OCI-LY7 (cell line): Measurements from ENCODE around the gene MADD. TPM values are rescaled to one million over a fixed set of nuclear protein-coding genes. Genes with fewer than 3 reads are reported as not detected.

Experiments
- BruUV-seq: library from RNA; stranded (reverse); fragments of 400-500 nt; replicated peaks from 2 replicates; lab custom pipeline; 2021; lab: Mats Ljungman, UMichigan
- CTCF ChIA-PET: fragments of 300-600 bp; sonication (Branson Sonifier 250); formaldehyde crosslinking; loops from one replicate; lab custom pipeline; 2022; ENCODE audit warnings: antibody characterized with exemption; ENCODE audit not compliant: unreplicated experiment; lab: Charles Lee
- POLR2A ChIA-PET: fragments of 300-600 bp; sonication (Branson Sonifier 250); formaldehyde crosslinking; loops from one replicate; lab custom pipeline; 2022; ENCODE audit warnings: antibody characterized with exemption; lab: Charles Lee
- DNase-seq: peaks from one replicate; pipeline ENCODE4 v3.0.0-alpha.2; 2015; ENCODE audit warnings: low spot score
- H2AFZ ChIP-seq: fragments of 200-600 bp; sonication (generic), shearing (Covaris generic); 2 replicates; pipeline ENCODE4 v1.6.1; 2014; ENCODE audit warnings: mild to moderate bottlenecking, antibody characterized with exemption, low read length, moderate library complexity
- H3K27ac ChIP-seq: fragments of 200-600 bp; sonication (generic); 2 replicates; pipeline ENCODE4 v1.5.1; 2014; ENCODE audit warnings: mixed run types, low read depth, mild to moderate bottlenecking, moderate library complexity, low read length, inconsistent platforms; ENCODE audit not compliant: poor library complexity, severe bottlenecking
- H3K36me3 ChIP-seq: fragments of 200-600 bp; sonication (generic); 2 replicates; pipeline ENCODE4 v1.6.1; 2014; ENCODE audit warnings: mild to moderate bottlenecking, antibody characterized with exemption, low read length, moderate library complexity, mixed read lengths; ENCODE audit not compliant: insufficient read depth
- H3K4me1 ChIP-seq: fragments of 200-600 bp; sonication (generic); 2 replicates; pipeline ENCODE4 v1.5.1; 2014; ENCODE audit warnings: mild to moderate bottlenecking, low read length; ENCODE audit not compliant: insufficient read depth, poor library complexity, severe bottlenecking
- H3K4me2 ChIP-seq: fragments of 200-600 bp; sonication (generic); 2 replicates; pipeline ENCODE4 v1.6.1; 2014; ENCODE audit warnings: mild to moderate bottlenecking, low read length
- H3K4me3 ChIP-seq: fragments of 200-600 bp; sonication (generic); 2 replicates; pipeline ENCODE4 v1.5.1; 2014; ENCODE audit warnings: mild to moderate bottlenecking, low read depth, low read length; ENCODE audit not compliant: poor library complexity, severe bottlenecking
- H3K79me2 ChIP-seq: fragments of 200-600 bp; sonication (generic); 2 replicates; pipeline ENCODE4 v1.6.1; 2016; ENCODE audit warnings: low read depth, mild to moderate bottlenecking, low read length, moderate library complexity, mixed read lengths; ENCODE audit not compliant: insufficient read depth
- H3K9me2 ChIP-seq: fragments of 200-600 bp; sonication (generic); 2 replicates; pipeline ENCODE4 v1.6.1; 2016; ENCODE audit warnings: mild to moderate bottlenecking, low read length, mixed read lengths; ENCODE audit not compliant: insufficient read depth
- H3K9me3 ChIP-seq: fragments of 200-600 bp; sonication (generic); 2 replicates; pipeline ENCODE4 v1.6.1; 2014; ENCODE audit warnings: mild to moderate bottlenecking, mixed run types, low read length, mixed read lengths
- H4K20me1 ChIP-seq: fragments of 200-600 bp; sonication (generic); 2 replicates; pipeline ENCODE4 v1.6.1; 2014; ENCODE audit warnings: mild to moderate bottlenecking, antibody characterized with exemption, low read length, moderate library complexity, mixed read lengths; ENCODE audit not compliant: insufficient read depth
- CTCF ChIP-seq: fragments of 200-600 bp; sonication (generic); conservative IDR thresholded peaks from 2 replicates; pipeline ENCODE4 v1.5.1; 2014; ENCODE audit warnings: mild to moderate bottlenecking, antibody characterized with exemption, low read length, moderate library complexity, mixed read lengths
- EZH2phosphoT487 ChIP-seq: fragments of 200-600 bp; sonication (generic); IDR thresholded peaks from 2 replicates; pipeline ENCODE4 v1.6.1; 2018; ENCODE audit warnings: low read depth, borderline replicate concordance, mild to moderate bottlenecking, mixed run types, antibody characterized with exemption, low read length, moderate library complexity, mixed read lengths
- intact Hi-C: fragments of 100-400 bp; cut with micrococcal nuclease; formaldehyde crosslinking; loops from one replicate; pipeline ENCODE4 v1.10.0; 2022; ENCODE audit not compliant: unreplicated experiment
- total RNA-seq, 2 experiments: library from RNA; depleted of rRNA in 1 of 2; stranded (reverse); fragments of >200 nt in 1 of 2; shearing (Covaris generic) in 1 of 2; gene quantifications; 2 replicates each; pipeline ENCODE4 v1.2.3, GENCODE V29; 2014 to 2022

Gene MADD
- total RNA-seq, 2 experiments from 2014 or later: 32.1 to 47.8 TPM

GRCh38 chr11:47278058-47278457 is 8.1 kb downstream of the MADD start:
- TF ChIP-seq EZH2phosphoT487: no peak
- no peak for TF ChIP-seq CTCF

GRCh38 chr11:47278769-47279168 is 8.8 kb downstream of the MADD start:
- Histone ChIP-seq H3K4me1 (no peaks in the 10 kb centered on the region), H3K4me3 (no peak overlapping the region), H3K4me2 (no peak overlapping the region), H3K9me2 (no peaks in the 10 kb centered on the region), H2AFZ (no peak overlapping the region), H4K20me1 (no peaks in the 10 kb centered on the region), H3K36me3 (peaks cover 93% of the 10 kb centered on the region), H3K9me3 (no peaks in the 10 kb centered on the region), H3K79me2 (peaks cover 8% of the 10 kb centered on the region; the same call in 1 of the 2 replicates), H3K27ac (no peak overlapping the region)
- intact Hi-C loops: loop anchor here (5.0 kb wide), 1 partner anchor 69 kb away; no protein-coding TSS in a partner anchor
- BruUV-seq: no TSS peak
- ChIA-PET POLR2A (no interaction called here), CTCF (no interaction called here)
- DNase-seq: no peak
- no peak for TF ChIP-seq EZH2phosphoT487
- TF ChIP-seq CTCF: no peak

More at GRCh38 chr11:47278058-47278457, 8.1 kb downstream of the MADD start:
- Histone ChIP-seq H3K79me2 (peaks cover 14% of the 10 kb centered on the region), H4K20me1 (no peaks in the 10 kb centered on the region), H3K4me2 (no peak overlapping the region), H3K9me2 (no peaks in the 10 kb centered on the region), H3K36me3 (peaks cover 89% of the 10 kb centered on the region), H2AFZ (no peak overlapping the region), H3K4me1 (no peaks in the 10 kb centered on the region), H3K9me3 (no peaks in the 10 kb centered on the region), H3K4me3 (no peak overlapping the region), H3K27ac (no peak overlapping the region)
- no TSS peak for BruUV-seq
- no peak for DNase-seq
- CTCF ChIA-PET: no interaction called here
- intact Hi-C loops: loop anchor here (5.0 kb wide), 1 partner anchor 69 kb away; no protein-coding TSS in a partner anchor
- POLR2A ChIA-PET: no interaction called here

GRCh38 chr11:47280099-47280498 is 10.2 kb downstream of the MADD start:
- no peaks in the 10 kb centered on the region for H4K20me1 ChIP-seq
- DNase-seq: no peak
- H3K4me2 ChIP-seq: no peak overlapping the region
- no peak overlapping the region for H3K4me3 ChIP-seq
- peaks cover 93% of the 10 kb centered on the region for H3K36me3 ChIP-seq
- H3K9me3 ChIP-seq: no peaks in the 10 kb centered on the region
- H2AFZ ChIP-seq: no peak overlapping the region
- H3K79me2 ChIP-seq: no peaks in the 10 kb centered on the region
- ChIA-PET CTCF (no interaction called here), POLR2A (no interaction called here)
- H3K9me2 ChIP-seq: no peaks in the 10 kb centered on the region
- no peak for TF ChIP-seq CTCF
- no peak for TF ChIP-seq EZH2phosphoT487
- intact Hi-C loops: no loop called here
- BruUV-seq: no TSS peak
- H3K27ac ChIP-seq: no peak overlapping the region
- no peaks in the 10 kb centered on the region for H3K4me1 ChIP-seq
